Caco-2 (cell line): Measurements from ENCODE around the gene PPIL1. TPM values are rescaled to one million over a fixed set of nuclear protein-coding genes. Genes with fewer than 3 reads are reported as not detected.

Experiments used
- BruUV-seq: library from RNA; stranded (reverse); fragments of 400-500 nt; replicated peaks from 2 replicates; lab custom pipeline; 2021; lab: Mats Ljungman, UMichigan
- CTCF ChIA-PET: fragments of 300-600 bp; sonication (Branson Sonifier 250); formaldehyde crosslinking; loops from one replicate; lab custom pipeline; 2022; ENCODE audit warnings: antibody characterized with exemption; lab: Charles Lee
- POLR2A ChIA-PET: fragments of 300-600 bp; sonication (Branson Sonifier 250); formaldehyde crosslinking; loops from one replicate; lab custom pipeline; 2022; ENCODE audit warnings: antibody characterized with exemption; lab: Charles Lee
- DNase-seq, 2 experiments: peaks; one replicate each; pipeline versions ENCODE4 v3.0.0 to v3.0.0-alpha.2; 2020 to 2022
- H3K27me3 ChIP-seq: replicated peaks from 2 replicates; pipeline ENCODE4 v1.6.0; 2011; ENCODE audit warnings: low read length; ENCODE audit not compliant: control insufficient read depth, insufficient read depth
- H3K36me3 ChIP-seq: 2 replicates; pipeline ENCODE4 v1.5.1; 2011; ENCODE audit warnings: low read length; ENCODE audit not compliant: control insufficient read depth, insufficient read depth
- H3K4me1 ChIP-seq: fragments of 250-450 bp; sonication (Bioruptor Pico); 2 replicates; pipeline ENCODE4 v1.5.1; 2020; ENCODE audit warnings: mild to moderate bottlenecking
- H3K4me3 ChIP-seq: 2 replicates; pipeline ENCODE4 v1.5.1; 2011; ENCODE audit warnings: low read depth, mild to moderate bottlenecking, control low read depth, low read length
- H3K9me3 ChIP-seq: fragments of 250-450 bp; sonication (Bioruptor Pico); 2 replicates; pipeline ENCODE4 v1.5.1; 2020; ENCODE audit warnings: mild to moderate bottlenecking, moderate library complexity
- H3K27ac Mint-ChIP-seq: one replicate; pipeline ENCODE4 v1.8.0; 2022; ENCODE audit warnings: mixed read lengths; ENCODE audit not compliant: unreplicated experiment
- H3K27me3 Mint-ChIP-seq: one replicate; pipeline ENCODE4 v1.8.0; 2022; ENCODE audit warnings: mixed read lengths; ENCODE audit not compliant: insufficient read depth, unreplicated experiment
- H3K36me3 Mint-ChIP-seq: one replicate; pipeline ENCODE4 v1.8.0; 2022; ENCODE audit warnings: mild to moderate bottlenecking, mixed read lengths; ENCODE audit not compliant: insufficient read depth, unreplicated experiment
- H3K4me1 Mint-ChIP-seq: one replicate; pipeline ENCODE4 v1.8.0; 2022; ENCODE audit warnings: low read depth, mixed read lengths; ENCODE audit not compliant: unreplicated experiment
- H3K4me3 Mint-ChIP-seq: one replicate; pipeline ENCODE4 v1.8.0; 2022; ENCODE audit warnings: mild to moderate bottlenecking, moderate library complexity, mixed read lengths; ENCODE audit not compliant: unreplicated experiment
- H3K9me3 Mint-ChIP-seq: one replicate; pipeline ENCODE4 v1.8.0; 2022; ENCODE audit warnings: mixed read lengths; ENCODE audit not compliant: unreplicated experiment
- intact Hi-C: fragments of 100-400 bp; cut with micrococcal nuclease; formaldehyde crosslinking; loops from one replicate; pipeline ENCODE4 v1.10.0; 2022; ENCODE audit not compliant: unreplicated experiment
- total RNA-seq: library from RNA; stranded (reverse); gene quantifications from 2 replicates; pipeline ENCODE4 v1.2.3, GENCODE V29; 2022
- TF ChIP-seq, protein P1 (sequence below), 2 experiments: fragments of 200-600 bp in 1 of 2; IDR thresholded peaks; 1 replicate in 1 of 2; 2 replicates in 1 of 2; pipeline versions ENCODE4 v1.5.1 to v1.8.0; 2011 to 2022; ENCODE audit warnings: antibody characterized with exemption in 1 of 2, control low read depth in 1 of 2, inconsistent platforms in 1 of 2, low read depth in 1 of 2, low read length in 1 of 2, mild to moderate bottlenecking in 1 of 2, moderate library complexity in 1 of 2; ENCODE audit not compliant: insufficient read depth in 1 of 2, severe bottlenecking in 1 of 2, unreplicated experiment in 1 of 2

The PPIL1 gene
- total RNA-seq, 1 experiment from 2014 or later: 61.2 TPM

DNA sequence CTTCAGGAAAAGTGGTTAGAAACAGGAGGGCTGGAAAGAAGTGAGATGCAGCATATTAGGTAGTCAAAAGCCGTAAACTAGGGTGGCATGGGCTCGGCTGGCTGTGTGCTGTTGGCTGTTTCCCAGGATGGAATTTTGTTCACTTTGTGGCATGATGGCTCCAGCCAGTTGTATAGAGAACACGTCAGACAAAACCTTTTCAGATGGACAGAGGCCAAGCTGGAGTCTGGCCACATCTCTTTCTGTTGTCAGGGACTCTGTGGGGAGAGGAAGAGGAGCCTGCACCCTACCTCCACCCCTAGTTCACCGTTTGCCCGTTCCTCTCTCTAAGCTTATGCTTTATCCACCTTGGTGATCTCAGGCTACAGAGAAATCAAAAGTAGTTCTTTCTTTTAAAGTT is 33.2 kb upstream of the PPIL1 start:
- TF ChIP-seq, protein P1, sequence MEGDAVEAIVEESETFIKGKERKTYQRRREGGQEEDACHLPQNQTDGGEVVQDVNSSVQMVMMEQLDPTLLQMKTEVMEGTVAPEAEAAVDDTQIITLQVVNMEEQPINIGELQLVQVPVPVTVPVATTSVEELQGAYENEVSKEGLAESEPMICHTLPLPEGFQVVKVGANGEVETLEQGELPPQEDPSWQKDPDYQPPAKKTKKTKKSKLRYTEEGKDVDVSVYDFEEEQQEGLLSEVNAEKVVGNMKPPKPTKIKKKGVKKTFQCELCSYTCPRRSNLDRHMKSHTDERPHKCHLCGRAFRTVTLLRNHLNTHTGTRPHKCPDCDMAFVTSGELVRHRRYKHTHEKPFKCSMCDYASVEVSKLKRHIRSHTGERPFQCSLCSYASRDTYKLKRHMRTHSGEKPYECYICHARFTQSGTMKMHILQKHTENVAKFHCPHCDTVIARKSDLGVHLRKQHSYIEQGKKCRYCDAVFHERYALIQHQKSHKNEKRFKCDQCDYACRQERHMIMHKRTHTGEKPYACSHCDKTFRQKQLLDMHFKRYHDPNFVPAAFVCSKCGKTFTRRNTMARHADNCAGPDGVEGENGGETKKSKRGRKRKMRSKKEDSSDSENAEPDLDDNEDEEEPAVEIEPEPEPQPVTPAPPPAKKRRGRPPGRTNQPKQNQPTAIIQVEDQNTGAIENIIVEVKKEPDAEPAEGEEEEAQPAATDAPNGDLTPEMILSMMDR (IDR thresholded peaks at IDR 0.05; ENCODE audit: insufficient read depth in 1 of 2, low read depth in 1 of 2, low read length in 1 of 2, severe bottlenecking in 1 of 2, unreplicated experiment in 1 of 2): no peak
- Histone ChIP-seq H3K27me3 (no peaks in the 10 kb centered on the region), H3K4me3 (no peak overlapping the region), H3K9me3 (no peaks in the 10 kb centered on the region), H3K4me1 (no peaks in the 10 kb centered on the region), H3K36me3 (no peaks in the 10 kb centered on the region; the same call in 1 of the 2 replicates)
- intact Hi-C loops: no loop called here
- H3K27me3 Mint-ChIP-seq: no peaks in the 10 kb centered on the region
- BruUV-seq: no TSS peak
- no peaks in the 10 kb centered on the region for H3K9me3 Mint-ChIP-seq
- DNase-seq: no peak
- POLR2A ChIA-PET: no interaction called here
- H3K4me3 Mint-ChIP-seq: no peak overlapping the region
- H3K4me1 Mint-ChIP-seq: no peaks in the 10 kb centered on the region
- no peak overlapping the region for H3K27ac Mint-ChIP-seq
- CTCF ChIA-PET: interaction anchor here (0.6 kb wide), 1 partner anchor 229 kb away, joined by 3 read pairs; no protein-coding TSS in a partner anchor
- H3K36me3 Mint-ChIP-seq: no peaks in the 10 kb centered on the region

- H3K27ac Mint-ChIP-seq: no peak overlapping the region
- Histone ChIP-seq H3K9me3 (no peaks in the 10 kb centered on the region), H3K4me1 (no peaks in the 10 kb centered on the region), H3K36me3 (no peaks in the 10 kb centered on the region; the same call in 1 of the 2 replicates), H3K27me3 (no peaks in the 10 kb centered on the region), H3K4me3 (no peak overlapping the region)
- TF ChIP-seq, protein P1 (IDR thresholded peaks at IDR 0.05; ENCODE audit: insufficient read depth in 1 of 2, low read depth in 1 of 2, low read length in 1 of 2, severe bottlenecking in 1 of 2, unreplicated experiment in 1 of 2): no peak
- H3K9me3 Mint-ChIP-seq: no peaks in the 10 kb centered on the region
- intact Hi-C loops: no loop called here
- BruUV-seq: no TSS peak
- DNase-seq: no peak
- H3K4me3 Mint-ChIP-seq: no peak overlapping the region
- ChIA-PET POLR2A (no interaction called here), CTCF (no interaction called here)
- H3K4me1 Mint-ChIP-seq: no peaks in the 10 kb centered on the region
- H3K36me3 Mint-ChIP-seq: peaks cover 7% of the 10 kb centered on the region
- H3K27me3 Mint-ChIP-seq: no peaks in the 10 kb centered on the region
Measured at GRCh38 chr6:36906539-36907325, 32.1 kb upstream of the PPIL1 start.

DNA sequence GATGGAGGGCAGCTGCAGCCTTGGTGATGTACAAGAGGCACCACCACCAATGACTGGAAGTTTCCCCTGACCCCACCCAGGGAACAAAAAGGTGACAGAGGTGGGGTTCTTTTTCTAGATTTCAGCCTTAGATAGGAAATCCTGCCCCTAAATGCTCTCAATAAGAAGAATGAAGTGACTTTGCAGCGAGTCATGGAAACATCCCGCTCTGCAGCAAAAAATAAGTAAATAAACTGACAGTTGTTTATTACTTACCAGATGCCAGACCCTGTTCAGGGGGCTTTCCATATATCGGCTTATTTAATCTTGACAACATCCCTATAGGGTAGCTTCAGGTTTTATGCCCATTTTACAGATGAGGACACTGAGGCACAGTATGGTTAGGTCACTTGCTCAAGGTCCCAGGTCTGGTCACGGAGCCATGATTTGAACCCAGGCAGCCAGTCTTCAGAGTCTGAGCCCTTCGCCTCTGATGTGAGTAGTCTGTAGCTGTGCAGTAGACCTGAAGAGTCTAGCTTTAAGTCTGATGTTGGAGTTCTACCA is 30.3 kb upstream of the PPIL1 start:
- peaks cover 7% of the 10 kb centered on the region for H3K36me3 Mint-ChIP-seq
- Histone ChIP-seq H3K4me3 (no peak overlapping the region), H3K27me3 (no peaks in the 10 kb centered on the region), H3K4me1 (no peaks in the 10 kb centered on the region), H3K36me3 (no peaks in the 10 kb centered on the region; the same call in 1 of the 2 replicates), H3K9me3 (no peaks in the 10 kb centered on the region)
- H3K4me3 Mint-ChIP-seq: no peak overlapping the region
- no TSS peak for BruUV-seq
- H3K4me1 Mint-ChIP-seq: no peaks in the 10 kb centered on the region
- no peaks in the 10 kb centered on the region for H3K27me3 Mint-ChIP-seq
- DNase-seq: no peak
- CTCF ChIA-PET: no interaction called here
- no peaks in the 10 kb centered on the region for H3K9me3 Mint-ChIP-seq
- TF ChIP-seq, protein P1 (IDR thresholded peaks at IDR 0.05; ENCODE audit: insufficient read depth in 1 of 2, low read depth in 1 of 2, low read length in 1 of 2, severe bottlenecking in 1 of 2, unreplicated experiment in 1 of 2): no peak
- H3K27ac Mint-ChIP-seq: no peak overlapping the region
- intact Hi-C loops: no loop called here
- POLR2A ChIA-PET: no interaction called here
